Measurements from ENCODE around the gene ZNF839. TPM values are rescaled to one million over a fixed set of nuclear protein-coding genes. Genes with fewer than 3 reads are reported as not detected.
"Not testable (repeated sequence)": the region's sequence is repeated elsewhere in the genome, so short reads cannot be mapped to it uniquely, and the experiment has no call there.

ZNF839 gene
- polyA plus RNA-seq, 1 donor, result 21.3 TPM

- peak; percentile 98 for DNase-seq
Measured at GRCh38 chr14:102304611-102305506, 14.7 kb upstream of the ZNF839 start, which contains the start of gene MOK. TSS of gene MOK (minus strand) at chr14:102305164. CDS start at chr14:102304968, 196 bp downstream.

DNA sequence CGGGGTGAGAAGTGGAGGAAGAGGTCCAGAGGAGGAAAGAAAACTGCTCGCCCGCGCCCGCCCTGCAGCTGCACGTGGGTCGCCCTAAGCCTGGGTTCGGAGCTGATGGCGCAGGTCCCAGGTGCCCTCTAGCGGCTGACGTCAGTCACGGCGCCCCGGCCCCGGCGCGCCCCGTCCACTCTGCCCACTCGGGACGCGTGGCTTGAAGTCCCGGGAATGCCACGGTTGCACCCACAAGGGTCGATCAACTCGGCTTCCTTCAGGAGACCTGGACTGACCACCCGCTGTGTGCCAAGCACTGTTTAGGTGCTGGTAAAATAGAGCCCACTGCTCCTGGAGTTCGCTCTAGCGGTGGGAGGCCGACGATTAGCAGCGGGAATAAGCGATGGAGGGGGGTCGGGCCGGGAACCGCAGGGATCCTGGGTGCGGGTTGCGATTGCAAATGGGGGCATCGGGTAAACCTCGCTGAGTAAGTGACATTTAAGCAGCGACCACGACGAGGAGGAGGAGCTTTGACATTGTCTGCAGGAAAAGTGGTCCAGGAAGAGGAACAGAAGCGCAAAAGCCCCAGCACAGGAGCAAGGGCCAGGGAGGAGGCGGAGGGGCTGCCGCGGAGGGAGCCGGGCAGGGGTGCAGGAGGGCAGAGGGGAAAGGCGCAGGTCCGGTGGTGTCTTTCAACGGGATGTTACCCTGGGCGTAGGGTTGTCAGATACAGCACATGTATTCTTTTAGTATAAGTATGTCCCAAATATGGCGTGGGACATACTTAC, 5.1 kb upstream of the ZNF839 start:
- DNase-seq, result peak; percentile 82

DNA sequence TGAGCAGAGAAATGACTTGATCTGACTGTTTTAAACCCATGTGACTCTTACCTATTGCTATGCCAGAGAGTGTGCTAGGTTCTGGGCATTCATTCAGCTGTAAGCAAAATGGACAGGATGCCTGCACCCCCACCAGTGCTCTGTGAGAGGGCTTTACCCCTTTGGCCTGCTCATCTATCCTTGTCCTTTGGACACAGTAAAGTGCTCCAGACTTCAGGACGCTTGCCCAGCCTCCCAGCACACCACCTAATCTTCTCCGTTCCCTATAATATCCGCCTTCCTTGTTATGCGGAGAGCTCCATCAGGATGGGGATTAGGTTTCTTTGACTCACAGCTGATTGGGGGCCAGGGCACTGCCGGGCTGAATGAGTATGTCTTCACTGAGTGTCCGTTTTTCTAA, 4.4 kb upstream of the ZNF839 start:
- no peak for DNase-seq

DNA sequence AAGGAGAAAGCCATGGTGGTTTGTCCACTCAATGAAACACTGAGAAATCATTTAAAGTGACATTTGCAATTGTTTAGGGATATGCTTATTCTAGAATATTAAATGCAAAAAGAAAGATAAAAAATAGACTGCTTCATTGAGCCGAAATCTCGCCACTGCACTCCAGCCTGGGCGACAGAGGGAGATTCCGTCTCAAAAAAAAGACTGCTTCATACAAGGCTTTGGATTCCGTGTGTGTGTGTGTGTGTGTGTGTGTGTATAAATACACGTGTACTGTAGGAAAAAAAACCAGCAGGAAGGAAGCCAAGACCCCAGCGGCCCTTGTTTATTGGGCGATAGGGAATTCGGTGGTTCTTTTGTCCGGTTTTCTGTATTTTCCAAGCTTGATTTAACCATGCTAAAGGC, 3.2 kb upstream of the ZNF839 start:
- peak; percentile 66 for DNase-seq

DNA sequence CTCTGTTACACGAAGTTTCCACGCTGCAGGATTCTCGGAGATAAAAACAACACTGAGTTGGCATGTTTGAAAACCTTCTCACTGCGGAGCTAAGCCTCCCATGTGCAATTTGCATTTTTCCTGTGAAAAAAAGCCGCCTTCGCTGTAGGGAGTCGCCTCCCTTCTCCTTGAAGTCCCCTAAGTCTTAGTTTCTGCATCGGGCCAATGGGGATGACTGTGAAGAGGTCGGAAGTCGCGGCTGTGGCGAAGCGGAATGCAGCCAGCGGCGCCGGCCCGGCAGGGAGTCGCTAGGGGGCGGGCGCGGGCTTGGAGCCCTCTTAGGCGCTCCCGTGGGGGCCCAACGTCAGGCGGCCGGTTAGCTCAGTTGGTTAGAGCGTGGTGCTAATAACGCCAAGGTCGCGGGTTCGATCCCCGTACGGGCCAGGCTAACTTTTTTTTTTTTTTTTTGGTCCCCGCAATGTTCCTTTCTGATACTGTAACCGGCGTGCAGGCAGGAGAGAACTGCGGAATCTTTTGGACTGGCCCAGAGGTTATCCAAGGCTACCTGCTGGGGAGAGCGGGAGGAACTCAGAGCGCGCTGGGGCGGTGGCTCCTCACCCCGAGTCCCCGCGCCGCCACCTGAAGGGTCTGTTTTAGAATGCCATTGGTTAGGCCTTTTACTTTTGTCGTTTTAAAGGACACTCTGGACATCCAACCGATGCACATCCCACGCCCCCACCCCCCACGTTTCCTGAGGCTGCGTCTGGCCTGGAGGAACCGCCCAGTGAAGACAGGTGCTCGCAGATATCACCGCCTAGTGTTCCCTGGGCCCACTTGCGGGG, 2.6 kb upstream of the ZNF839 start:
- DNase-seq, result peak; percentile 88

- no peak for DNase-seq
Measured at GRCh38 chr14:102317564-102318248, 1.8 kb upstream of the ZNF839 start.

DNA sequence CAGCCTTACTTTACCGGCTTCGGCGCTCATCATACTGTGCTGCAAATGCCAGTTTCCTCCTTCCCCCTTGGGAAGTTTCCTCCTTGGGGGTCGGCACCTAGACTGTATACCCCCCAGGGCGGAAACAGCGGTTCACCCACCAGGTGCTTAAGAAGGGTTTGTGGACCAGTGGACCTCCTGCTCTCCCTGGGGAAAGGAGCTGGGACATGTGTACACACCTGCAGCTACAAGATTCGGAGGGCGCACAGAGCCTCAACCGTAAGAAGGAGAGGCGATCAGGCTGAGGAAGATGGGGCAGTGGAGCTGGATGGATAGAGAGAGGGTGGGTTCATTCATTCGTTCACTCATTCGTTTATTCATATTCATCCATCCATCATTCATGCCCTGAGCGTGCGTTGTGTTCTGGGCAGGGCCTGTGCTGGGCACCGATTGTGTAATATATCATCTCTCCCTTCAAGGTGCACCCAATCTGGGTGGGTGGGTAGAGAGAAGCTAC, 717 bp upstream of the ZNF839 start:
- no peak for DNase-seq

DNA sequence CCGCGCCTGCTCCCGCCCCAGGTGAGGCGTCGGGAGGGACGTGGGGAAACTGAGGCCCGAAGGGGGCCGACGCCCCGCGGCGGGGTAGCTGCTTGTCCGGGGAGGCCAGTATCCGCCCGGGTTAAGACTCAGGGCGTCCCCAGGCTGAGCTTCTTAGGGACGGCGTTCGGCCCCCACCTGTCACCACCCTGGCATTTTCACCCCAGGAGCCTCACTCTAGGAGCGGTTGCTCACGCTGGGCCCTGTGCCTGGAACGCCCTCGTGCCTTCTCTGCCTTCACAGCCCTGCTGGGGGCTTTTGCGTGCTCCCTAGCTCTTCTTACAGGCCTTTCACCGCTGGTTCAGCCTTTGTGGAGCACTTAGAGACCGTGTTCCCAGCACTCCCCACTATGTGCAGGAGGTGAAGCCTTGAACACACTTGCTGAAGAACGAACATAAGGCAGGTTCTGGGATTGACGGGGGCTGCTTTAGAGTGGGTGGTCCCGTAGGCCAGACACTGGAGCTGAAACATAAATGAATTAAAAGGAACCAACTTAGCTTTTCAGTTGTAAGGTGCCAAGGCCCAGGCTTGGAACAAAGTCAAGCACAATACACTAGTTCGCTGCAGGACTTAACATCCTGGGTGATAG, 601 bp downstream of the ZNF839 start:
- DNase-seq, result no peak

DNA sequence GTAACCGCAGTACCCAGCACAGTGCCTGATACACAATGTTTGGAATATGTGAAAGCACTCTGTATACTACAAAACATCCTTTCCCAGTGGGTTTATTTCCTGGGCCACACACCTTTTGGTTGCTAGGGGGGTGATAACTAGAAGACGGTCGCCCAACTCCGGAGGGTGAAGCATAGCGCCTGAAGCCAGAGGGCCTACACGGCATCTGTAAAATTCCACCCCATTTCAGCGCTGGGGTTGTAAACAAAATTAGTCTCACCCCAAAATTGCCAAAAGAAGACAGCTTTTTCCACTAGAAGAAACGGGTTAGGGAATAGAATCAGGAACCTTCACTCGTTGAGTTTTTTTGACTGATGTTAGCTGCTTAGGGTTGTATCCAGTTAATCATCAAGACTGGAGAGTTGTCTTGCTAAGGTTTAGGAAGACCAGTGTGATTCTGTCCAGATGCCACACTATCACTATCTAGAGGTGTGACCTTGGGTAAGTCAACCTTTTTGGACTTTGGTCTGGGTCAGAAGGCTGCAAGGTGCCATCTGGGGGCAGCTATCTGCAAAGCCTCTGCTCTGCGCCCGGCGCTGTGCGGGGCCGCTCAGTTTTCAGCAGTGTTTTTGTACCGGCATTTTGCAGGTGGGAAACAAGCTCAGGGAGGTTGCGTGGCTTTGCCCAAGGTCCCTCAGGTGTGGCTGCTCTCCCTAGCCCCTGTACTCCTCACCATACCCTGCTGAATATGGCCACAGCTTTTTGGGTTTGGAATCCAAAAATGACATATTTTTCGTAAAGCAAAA, 1.3 kb downstream of the ZNF839 start:
- DNase-seq, result no peak

DNA sequence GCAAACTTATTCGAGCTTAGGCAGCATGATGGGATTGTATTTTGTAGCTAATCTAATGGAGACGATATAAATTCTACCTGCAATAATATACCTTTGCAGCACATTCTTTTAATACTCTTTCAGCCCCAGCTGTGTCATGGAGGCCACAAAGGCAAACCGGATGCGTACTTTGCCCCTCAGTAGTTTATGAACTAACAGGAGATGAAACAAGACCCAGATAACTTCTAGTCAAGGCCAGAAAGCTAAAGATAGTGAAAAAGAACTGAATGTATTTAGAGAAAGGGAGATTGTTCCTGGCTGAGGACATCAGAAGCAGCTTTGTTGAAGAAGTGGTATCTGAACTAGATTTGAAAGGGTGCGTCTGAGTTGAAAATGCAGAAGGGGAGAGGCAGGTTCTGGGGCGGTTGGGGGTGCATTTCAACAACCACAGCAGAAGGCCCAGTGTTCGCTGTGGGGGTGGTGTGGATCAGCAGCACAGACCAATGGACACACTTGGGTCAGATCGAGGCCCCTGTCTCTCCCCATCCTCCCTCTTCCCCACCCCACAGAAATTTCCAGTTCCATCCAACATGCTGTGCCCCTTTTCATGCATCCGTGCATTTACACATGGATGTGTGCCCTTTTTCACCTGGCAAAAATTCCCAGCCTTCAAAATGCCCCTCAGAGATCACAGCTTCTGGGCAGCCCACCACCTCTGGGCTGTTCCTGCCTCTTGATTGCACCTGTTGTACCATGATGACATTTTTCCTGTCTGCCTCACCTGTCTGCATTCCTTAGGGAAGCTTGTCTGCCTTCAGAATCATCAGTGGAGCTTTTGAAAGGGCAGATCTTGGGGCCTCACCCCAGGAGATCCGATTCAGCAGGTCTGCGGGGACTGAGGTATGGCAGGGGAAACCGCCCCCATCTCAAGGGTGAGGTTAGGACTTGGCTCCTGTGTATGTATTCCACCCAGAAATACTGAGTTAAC, 2.2 kb downstream of the ZNF839 start:
- no peak for DNase-seq

GRCh38 chr14:102323102-102323501, 3.6 kb downstream of the ZNF839 start:
- no peak for DNase-seq

DNA sequence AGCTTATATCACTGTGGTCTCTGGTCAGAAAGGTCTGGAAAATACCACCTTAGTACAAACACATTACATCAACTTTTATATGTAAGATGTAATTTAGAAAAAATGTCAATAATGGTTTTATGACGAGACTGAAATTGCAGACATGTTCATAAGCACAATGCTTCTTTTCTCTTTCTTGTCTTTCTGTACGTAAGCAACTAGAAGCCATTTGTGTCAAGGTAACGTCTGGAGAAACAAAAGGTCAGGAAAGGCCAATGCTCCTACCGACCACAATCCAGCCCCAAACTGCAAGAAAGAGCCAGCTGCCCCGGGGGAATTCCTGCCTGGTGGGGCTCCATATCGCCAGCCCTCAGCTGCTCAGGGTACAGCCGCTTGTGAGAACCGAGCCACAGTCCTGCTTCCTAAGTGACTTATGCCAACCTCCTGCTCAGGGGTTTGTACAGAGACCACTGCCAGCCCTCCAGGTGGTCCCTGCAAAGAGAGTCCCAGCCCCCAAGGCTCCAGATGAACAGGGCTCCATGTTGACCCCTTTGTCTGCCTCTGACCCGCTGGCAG, 6.3 kb downstream of the ZNF839 start:
- DNase-seq, result no peak

- DNase-seq, result no peak
Measured at GRCh38 chr14:102326583-102326982, 7.0 kb downstream of the ZNF839 start.

GRCh38 chr14:102329381-102329780, 9.8 kb downstream of the ZNF839 start:
- not testable (repeated sequence) for DNase-seq

GRCh38 chr14:102330806-102331205, 11.3 kb downstream of the ZNF839 start:
- no peak for DNase-seq

DNA sequence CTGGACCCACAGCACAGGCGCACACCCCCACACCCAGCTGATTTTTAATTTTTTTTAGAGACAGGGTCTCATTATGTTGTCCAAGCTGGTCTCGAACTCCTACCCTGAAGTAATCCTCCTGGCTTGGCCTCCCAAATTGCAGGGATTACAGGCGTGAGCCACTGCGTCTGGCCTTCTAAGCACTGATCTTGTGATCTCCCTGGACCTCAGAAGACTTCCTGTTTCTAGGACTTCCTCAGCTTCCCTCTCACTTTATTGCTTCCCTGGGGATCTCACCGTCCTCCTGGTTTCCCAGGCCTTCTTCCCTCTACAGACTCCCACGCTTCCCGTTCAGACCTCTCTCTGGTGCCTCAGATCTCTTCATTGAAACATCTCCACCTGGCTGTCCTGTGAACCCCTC, 13.8 kb downstream of the ZNF839 start:
- DNase-seq, result no peak

DNA sequence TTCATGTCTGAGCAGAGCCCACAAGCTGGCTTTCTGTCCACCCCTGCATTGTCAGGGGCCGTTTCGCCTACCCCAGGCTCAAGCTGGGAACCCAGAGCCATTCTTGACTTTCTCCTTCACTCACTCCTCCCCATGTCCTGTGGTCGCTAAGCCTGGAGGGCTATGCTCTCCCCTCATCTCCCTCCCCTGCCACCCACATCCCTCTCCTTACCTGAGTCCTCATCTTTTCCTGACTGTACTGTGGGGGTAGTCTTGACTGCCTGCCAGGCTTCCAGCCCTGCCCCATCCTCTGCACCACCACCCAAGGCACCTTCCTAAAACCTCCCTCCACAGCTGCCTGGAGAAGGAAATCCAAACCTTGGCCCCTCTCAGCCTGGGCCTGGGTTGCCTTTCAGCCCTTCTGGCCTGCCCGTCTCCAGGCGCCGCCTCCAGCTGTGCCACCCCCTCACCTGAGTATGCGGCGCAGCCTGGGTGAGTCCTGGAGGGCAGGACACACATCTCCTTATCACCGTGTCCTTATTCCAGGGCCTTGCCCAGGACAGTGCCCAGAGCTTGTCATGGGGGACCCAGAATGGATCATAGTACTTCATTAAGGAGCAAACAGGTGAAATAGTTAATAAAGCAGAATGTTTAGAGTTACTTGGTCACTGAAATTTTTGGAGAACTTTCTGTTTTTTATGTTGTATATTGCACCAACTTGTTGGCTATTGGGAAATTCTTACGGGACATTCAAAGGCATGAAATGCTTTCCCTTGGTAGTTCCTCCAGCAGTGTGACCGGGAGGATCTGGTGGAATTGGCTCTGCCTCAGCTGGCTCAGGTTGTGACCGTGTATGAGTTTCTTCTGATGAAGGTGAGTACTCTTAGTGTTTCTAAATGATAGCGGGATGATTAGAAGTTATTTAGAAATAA, 14.5 kb downstream of the ZNF839 start:
- no peak for DNase-seq
